Measurements from ENCODE around the gene RXRA. TPM values are rescaled to one million over a fixed set of nuclear protein-coding genes. Genes with fewer than 3 reads are reported as not detected.

The RXRA gene
- total RNA-seq, 4 donors from 2014 or later = 41.8 to 83.1 (median 50.4) TPM

DNA sequence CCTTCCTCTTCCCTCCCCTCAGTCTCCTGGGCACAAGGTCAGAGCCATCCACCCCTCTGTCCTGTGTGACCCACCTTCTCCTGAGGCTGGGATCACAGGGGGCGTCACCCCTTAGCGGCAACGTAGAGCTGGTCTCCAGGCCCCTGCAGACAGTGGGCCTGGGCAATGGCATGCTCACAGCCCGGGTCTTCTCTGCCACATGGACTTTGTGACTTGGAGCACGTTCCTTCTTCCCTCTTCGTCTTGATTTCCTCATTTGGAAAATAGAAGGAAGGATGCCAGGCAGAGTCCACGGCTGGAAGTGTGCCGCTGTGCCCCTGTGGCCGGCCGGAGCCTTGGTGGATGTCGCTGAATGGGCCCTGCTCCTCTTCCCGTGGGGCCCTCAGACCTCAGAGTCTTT lies 10.0 kb downstream of the RXRA start:
- H3K4me3 ChIP-seq = no peak overlapping the region
- peak overlapping the region in 1 of 4 donors; percentile 5 for H3K27ac ChIP-seq
- intact Hi-C loops (cut with DNase I) = no loop called here

DNA sequence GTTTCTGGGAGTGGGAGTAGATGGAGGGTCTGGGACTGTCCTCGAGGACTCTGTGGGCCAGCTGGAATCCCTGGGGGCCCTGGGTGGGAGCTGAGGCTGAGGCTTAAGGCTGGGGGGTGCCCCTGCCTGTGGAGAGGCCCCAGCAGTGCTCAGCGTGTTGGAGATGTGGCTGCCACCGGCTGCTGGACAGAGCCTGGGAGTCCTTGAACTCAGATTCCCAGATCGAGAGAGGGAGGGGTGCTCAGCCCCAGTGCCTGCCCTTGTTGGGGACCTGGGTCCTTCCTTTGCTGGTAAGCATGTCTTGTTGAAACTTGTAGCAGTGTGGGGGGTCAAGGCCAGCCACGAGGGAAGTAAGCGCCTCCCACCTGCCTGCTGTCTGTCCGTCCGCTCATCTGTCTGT lies 10.7 kb downstream of the RXRA start:
- no peaks in the 10 kb centered on the region for H3K27me3 ChIP-seq
- 50 to 83% methylated on average over 1 of the region's 8 CpGs for WGBS, 2 donors
- H3K4me1 ChIP-seq = peaks cover 79 to 100% (median 91%) of the 10 kb centered on the region in 3 donors
- no peak for DNase-seq
- H3K27ac ChIP-seq = no peak overlapping the region
- intact Hi-C loops (cut with DNase I) = no loop called here
- peaks cover 0 to 17% (median 0%) of the 10 kb centered on the region in 3 donors for H3K36me3 ChIP-seq
- TF ChIP-seq POLR2A (IDR thresholded peaks at IDR 0.05) = no peak
- TF ChIP-seq, protein P1, sequence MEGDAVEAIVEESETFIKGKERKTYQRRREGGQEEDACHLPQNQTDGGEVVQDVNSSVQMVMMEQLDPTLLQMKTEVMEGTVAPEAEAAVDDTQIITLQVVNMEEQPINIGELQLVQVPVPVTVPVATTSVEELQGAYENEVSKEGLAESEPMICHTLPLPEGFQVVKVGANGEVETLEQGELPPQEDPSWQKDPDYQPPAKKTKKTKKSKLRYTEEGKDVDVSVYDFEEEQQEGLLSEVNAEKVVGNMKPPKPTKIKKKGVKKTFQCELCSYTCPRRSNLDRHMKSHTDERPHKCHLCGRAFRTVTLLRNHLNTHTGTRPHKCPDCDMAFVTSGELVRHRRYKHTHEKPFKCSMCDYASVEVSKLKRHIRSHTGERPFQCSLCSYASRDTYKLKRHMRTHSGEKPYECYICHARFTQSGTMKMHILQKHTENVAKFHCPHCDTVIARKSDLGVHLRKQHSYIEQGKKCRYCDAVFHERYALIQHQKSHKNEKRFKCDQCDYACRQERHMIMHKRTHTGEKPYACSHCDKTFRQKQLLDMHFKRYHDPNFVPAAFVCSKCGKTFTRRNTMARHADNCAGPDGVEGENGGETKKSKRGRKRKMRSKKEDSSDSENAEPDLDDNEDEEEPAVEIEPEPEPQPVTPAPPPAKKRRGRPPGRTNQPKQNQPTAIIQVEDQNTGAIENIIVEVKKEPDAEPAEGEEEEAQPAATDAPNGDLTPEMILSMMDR (IDR thresholded peaks at IDR 0.05) = no peak
- H3K9me3 ChIP-seq = no peaks in the 10 kb centered on the region
- no peak overlapping the region for H3K4me3 ChIP-seq

More for the DNA sequence above, 10.0 kb downstream of the RXRA start:
- peaks cover 0 to 17% (median 0%) of the 10 kb centered on the region in 3 donors for H3K36me3 ChIP-seq
- DNase-seq = no peak
- no peaks in the 10 kb centered on the region for H3K9me3 ChIP-seq
- no peaks in the 10 kb centered on the region for H3K27me3 ChIP-seq
- WGBS, 2 donors = 49 to 86% methylated on average over 8 to 10 of the region's 12 CpGs
- TF ChIP-seq, protein P1 (IDR thresholded peaks at IDR 0.05) = no peak
- TF ChIP-seq POLR2A (IDR thresholded peaks at IDR 0.05) = no peak
- H3K4me1 ChIP-seq = peaks cover 78 to 100% (median 91%) of the 10 kb centered on the region in 3 donors

DNA sequence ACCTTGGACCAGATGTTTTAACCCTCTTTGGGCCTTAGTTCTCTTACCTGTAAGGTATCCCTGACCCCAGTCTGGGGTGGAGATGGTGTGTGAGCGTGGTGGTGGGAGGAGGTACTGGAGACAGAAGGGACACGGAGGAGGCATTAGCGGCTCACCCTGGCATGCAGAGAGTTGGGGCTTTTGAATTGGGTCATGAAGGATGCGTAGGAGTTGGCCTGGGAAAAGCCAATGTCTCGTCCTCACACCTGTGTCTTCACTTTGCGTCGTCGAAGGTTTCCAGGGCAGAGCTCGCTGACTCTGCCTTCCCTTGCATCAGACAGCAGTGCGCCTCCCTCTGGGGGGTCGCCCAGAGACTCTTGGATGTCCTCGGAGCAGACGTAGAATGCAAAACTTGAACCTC lies 11.2 kb downstream of the RXRA start:
- H3K36me3 ChIP-seq = peaks cover 0 to 17% (median 0%) of the 10 kb centered on the region in 3 donors
- intact Hi-C loops (cut with DNase I) = no loop called here

DNA sequence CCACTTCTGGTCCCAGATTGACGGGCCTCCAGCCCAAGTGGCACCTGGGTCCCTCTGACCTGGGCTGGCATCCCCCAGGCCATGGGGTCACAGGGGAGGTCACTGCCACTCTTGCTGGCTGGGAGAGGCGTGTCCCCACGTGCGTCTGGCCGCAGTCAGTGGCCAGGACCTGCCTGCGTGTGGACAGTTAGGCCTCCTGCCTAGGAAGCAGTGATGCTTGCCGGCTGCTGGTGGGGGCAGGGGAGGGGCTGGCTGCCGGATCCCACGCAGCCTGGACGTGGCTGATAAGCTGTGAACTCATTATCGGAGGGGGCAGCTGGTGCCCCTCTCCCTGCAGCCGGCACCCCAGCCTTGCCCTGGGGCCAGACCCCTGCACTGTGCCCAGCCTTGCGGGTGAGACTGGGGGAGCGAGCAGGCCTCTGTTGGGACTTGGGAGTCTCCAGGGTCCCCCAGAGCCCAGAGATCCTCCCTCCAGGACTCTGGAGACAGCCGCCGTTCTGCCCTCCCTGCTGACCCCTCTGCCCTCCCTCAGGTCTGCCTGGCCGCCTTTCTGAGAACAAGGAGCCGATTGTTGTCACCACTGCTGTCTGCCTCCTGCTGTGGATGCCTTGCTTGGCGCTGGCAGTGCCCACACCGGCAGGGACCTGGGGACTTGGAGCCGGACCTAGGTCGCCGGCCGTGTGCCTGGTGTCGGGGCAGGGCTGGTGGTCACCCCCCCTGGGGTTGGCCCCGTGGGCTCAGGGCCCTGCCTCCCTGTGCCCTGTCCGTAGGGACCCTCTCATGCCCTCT lies 12.3 kb downstream of the RXRA start:
- intact Hi-C loops (cut with DNase I) = no loop called here
- Histone ChIP-seq H3K36me3 (peaks cover 0 to 17% (median 0%) of the 10 kb centered on the region in 3 donors), H3K27me3 (no peaks in the 10 kb centered on the region), H3K27ac (peak overlapping the region; percentile 7 to 44 (median 36)), H3K4me3 (peak overlapping the region in 3 of 4 donors; percentile 2 to 31 (median 24)), H3K4me1 (peaks cover 81 to 100% (median 91%) of the 10 kb centered on the region in 3 donors), H3K9me3 (no peaks in the 10 kb centered on the region)
- no peak for TF ChIP-seq POLR2A (IDR thresholded peaks at IDR 0.05)
- TF ChIP-seq, protein P1 (IDR thresholded peaks at IDR 0.05) = no peak
- 20% methylated on average over 1 of the region's 27 CpGs; no CpG with 5 or more reads in 1 of the 2 donors for WGBS, 2 donors
- DNase-seq = no peak

More for the DNA sequence above, 11.2 kb downstream of the RXRA start:
- no peak for DNase-seq
- Histone ChIP-seq H3K27ac (no peak overlapping the region), H3K27me3 (no peaks in the 10 kb centered on the region), H3K4me1 (peaks cover 79 to 100% (median 91%) of the 10 kb centered on the region in 3 donors), H3K4me3 (no peak overlapping the region), H3K9me3 (no peaks in the 10 kb centered on the region)
- WGBS, 2 donors = 87% methylated on average over 10 of the region's 13 CpGs; no CpG with 5 or more reads in 1 of the 2 donors
- no peak for TF ChIP-seq POLR2A (IDR thresholded peaks at IDR 0.05)
- TF ChIP-seq, protein P1 (IDR thresholded peaks at IDR 0.05) = no peak

DNA sequence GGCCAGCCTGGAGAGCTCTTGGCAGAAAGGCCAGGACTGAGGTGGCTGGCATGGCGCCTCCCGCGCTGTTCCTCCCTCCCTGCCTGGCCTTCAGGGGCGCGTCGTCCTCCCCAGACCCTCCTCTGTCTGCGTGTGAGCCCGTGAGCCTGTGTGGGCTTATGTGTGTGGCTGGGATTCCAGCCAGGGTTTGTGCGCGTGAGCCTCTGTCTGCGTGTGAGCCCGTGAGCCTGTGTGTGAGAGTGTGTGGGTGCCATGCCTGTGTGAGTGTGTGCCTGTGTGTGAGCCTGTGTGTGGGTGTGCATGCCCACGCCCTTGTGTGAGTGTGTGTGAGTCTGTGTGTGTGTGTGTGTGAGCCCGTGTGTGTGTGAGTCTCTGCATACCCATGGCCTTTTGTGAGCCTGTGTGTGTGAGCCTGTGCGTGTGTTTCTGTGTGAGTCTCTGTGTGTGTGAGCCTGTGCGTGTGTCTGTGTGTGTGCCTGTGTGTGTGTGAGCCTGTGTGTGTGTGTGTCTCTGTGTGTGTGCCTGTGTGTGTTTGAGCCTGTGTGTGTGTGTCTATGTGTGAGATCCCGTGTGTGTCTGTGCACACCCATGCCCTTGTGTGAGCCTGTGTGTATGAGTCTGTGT lies 13.0 kb downstream of the RXRA start:
- 92% methylated on average over 2 of the region's 17 CpGs; no CpG with 5 or more reads in 1 of the 2 donors for WGBS, 2 donors
- no peak for DNase-seq
- H3K4me3 ChIP-seq = peak overlapping the region in 3 of 4 donors; percentile 2 to 31 (median 24)
- H3K27me3 ChIP-seq = no peaks in the 10 kb centered on the region
- H3K36me3 ChIP-seq = peaks cover 0 to 17% (median 0%) of the 10 kb centered on the region in 3 donors
- intact Hi-C loops (cut with DNase I) = no loop called here
- peaks cover 81 to 100% (median 91%) of the 10 kb centered on the region in 3 donors for H3K4me1 ChIP-seq
- TF ChIP-seq, protein P1 (IDR thresholded peaks at IDR 0.05) = no peak
- TF ChIP-seq POLR2A (IDR thresholded peaks at IDR 0.05) = no peak
- no peaks in the 10 kb centered on the region for H3K9me3 ChIP-seq
- H3K27ac ChIP-seq = peak overlapping the region; percentile 7 to 84 (median 38)
